GM18499 (cell line): ENCODE measurements around the gene G3BP2.
A peak's percentile ranks its signal among the peaks of the same experiment; 100 is the strongest.
"Not testable (repeated sequence)": the region's sequence is repeated elsewhere in the genome, so short reads cannot be mapped to it uniquely, and the experiment has no call there.

ENCODE experiments used
- ATAC-seq: cut with Tn5 transposase; IDR thresholded peaks from one replicate; pipeline ENCODE4 v1.9.1; 2021; ENCODE audit warnings: moderate number of reproducible peaks; ENCODE audit not compliant: insufficient read depth, unreplicated experiment

The G3BP2 gene

GRCh38 chr4:75685546-75686189 is 12.5 kb upstream of the G3BP2 start:
- no peak for ATAC-seq

GRCh38 chr4:75683482-75684155 is 10.4 kb upstream of the G3BP2 start:
- ATAC-seq: no peak

- ATAC-seq: no peak
Observed at GRCh38 chr4:75679876-75680575, 6.8 kb upstream of the G3BP2 start.

GRCh38 chr4:75678965-75679364 is 5.8 kb upstream of the G3BP2 start:
- no peak for ATAC-seq

GRCh38 chr4:75678473-75678872 is 5.3 kb upstream of the G3BP2 start:
- no peak for ATAC-seq

- no peak for ATAC-seq
Observed at GRCh38 chr4:75675004-75675531, 1.9 kb upstream of the G3BP2 start.

- ATAC-seq: no peak
Observed at GRCh38 chr4:75673959-75674328, 733 bp upstream of the G3BP2 start.

- ATAC-seq: peak; percentile 16
Observed at GRCh38 chr4:75672461-75673026, 667 bp downstream of the G3BP2 start.

- ATAC-seq: no peak
Observed at GRCh38 chr4:75671802-75672421, 1.3 kb downstream of the G3BP2 start.

GRCh38 chr4:75668596-75668995 is 4.6 kb downstream of the G3BP2 start:
- no peak for ATAC-seq

GRCh38 chr4:75667636-75668035 is 5.6 kb downstream of the G3BP2 start:
- not testable (repeated sequence) for ATAC-seq

- no peak for ATAC-seq
Observed at GRCh38 chr4:75666299-75666698, 6.9 kb downstream of the G3BP2 start.

GRCh38 chr4:75664604-75665003 is 8.6 kb downstream of the G3BP2 start:
- ATAC-seq: not testable (repeated sequence)

GRCh38 chr4:75662626-75663025 is 10.6 kb downstream of the G3BP2 start:
- no peak for ATAC-seq

- ATAC-seq: no peak
Observed at GRCh38 chr4:75660491-75660890, 12.7 kb downstream of the G3BP2 start.

GRCh38 chr4:75659512-75660031 is 13.6 kb downstream of the G3BP2 start:
- ATAC-seq: no peak

GRCh38 chr4:75658876-75659275 is 14.3 kb downstream of the G3BP2 start:
- ATAC-seq: no peak

- ATAC-seq: peak; percentile 44
Observed at GRCh38 chr4:75655562-75655961, 17.6 kb downstream of the G3BP2 start.

GRCh38 chr4:75654905-75655304 is 18.3 kb downstream of the G3BP2 start:
- no peak for ATAC-seq

GRCh38 chr4:75653845-75654503 is 19.2 kb downstream of the G3BP2 start:
- ATAC-seq: no peak
